Astrocyte (in vitro differentiated cells and primary cell): ENCODE results near the gene TTC36. TPM values are rescaled to one million over a fixed set of nuclear protein-coding genes. Genes with fewer than 3 reads are reported as not detected.

Experiments
- DNase-seq: peaks from one replicate; pipeline ENCODE4 v3.0.0-alpha.2; 2010; ENCODE audit warnings: low read depth
- FAIRE-seq: peaks from 2 replicates; lab custom pipeline; 2011; peaks lifted over from hg19 to GRCh38; lab: Jason Lieb, UNC
- H2AFZ ChIP-seq: 2 replicates; pipeline ENCODE4 v1.6.0; 2012; ENCODE audit warnings: low read depth, low read length, inconsistent platforms
- H3K27ac ChIP-seq: 2 replicates; pipeline ENCODE4 v1.5.1; 2011; ENCODE audit warnings: low read depth, low read length, inconsistent platforms
- H3K27me3 ChIP-seq: 2 replicates; pipeline ENCODE4 v1.6.0; 2011; ENCODE audit warnings: low read length, inconsistent platforms; ENCODE audit not compliant: insufficient read depth
- H3K36me3 ChIP-seq: 2 replicates; pipeline ENCODE4 v1.5.1; 2011; ENCODE audit warnings: low read length, inconsistent platforms; ENCODE audit not compliant: insufficient read depth
- H3K4me1 ChIP-seq: 2 replicates; pipeline ENCODE4 v1.5.1; 2011; ENCODE audit warnings: low read length, inconsistent platforms; ENCODE audit not compliant: insufficient read depth
- H3K4me2 ChIP-seq: 2 replicates; pipeline ENCODE4 v1.6.0; 2012; ENCODE audit warnings: low read length, inconsistent platforms
- H3K4me3 ChIP-seq: 2 replicates; pipeline ENCODE4 v1.5.1; 2011; ENCODE audit warnings: low read depth, mild to moderate bottlenecking, low read length, inconsistent platforms; ENCODE audit not compliant: insufficient read depth
- H3K79me2 ChIP-seq: 2 replicates; pipeline ENCODE4 v1.6.0; 2012; ENCODE audit warnings: mild to moderate bottlenecking, low read length, inconsistent platforms; ENCODE audit not compliant: insufficient read depth
- H3K9ac ChIP-seq: 2 replicates; pipeline ENCODE4 v1.6.0; 2012; ENCODE audit warnings: mild to moderate bottlenecking, low read length, inconsistent platforms
- H3K9me3 ChIP-seq: 2 replicates; pipeline ENCODE4 v1.5.1; 2012; ENCODE audit warnings: low read depth, mild to moderate bottlenecking, low read length, inconsistent platforms; ENCODE audit not compliant: insufficient read depth
- H4K20me1 ChIP-seq: 2 replicates; pipeline ENCODE4 v1.6.0; 2012; ENCODE audit warnings: low read length, inconsistent platforms; ENCODE audit not compliant: insufficient read depth
- H3K27ac Mint-ChIP-seq: one replicate; pipeline ENCODE4 v1.8.0; 2021; ENCODE audit warnings: mild to moderate bottlenecking, mixed read lengths; ENCODE audit not compliant: unreplicated experiment
- H3K27me3 Mint-ChIP-seq: one replicate; pipeline ENCODE4 v1.8.0; 2021; ENCODE audit warnings: low read depth, mixed read lengths; ENCODE audit not compliant: unreplicated experiment
- H3K36me3 Mint-ChIP-seq: one replicate; pipeline ENCODE4 v1.8.0; 2021; ENCODE audit warnings: low read depth, mixed read lengths; ENCODE audit not compliant: unreplicated experiment
- H3K4me1 Mint-ChIP-seq: one replicate; pipeline ENCODE4 v1.8.0; 2021; ENCODE audit warnings: low read depth, mixed read lengths; ENCODE audit not compliant: unreplicated experiment
- H3K4me3 Mint-ChIP-seq: one replicate; pipeline ENCODE4 v1.8.0; 2021; ENCODE audit warnings: mild to moderate bottlenecking, moderate library complexity, mixed read lengths; ENCODE audit not compliant: unreplicated experiment
- H3K9me3 Mint-ChIP-seq: one replicate; pipeline ENCODE4 v1.8.0; 2021; ENCODE audit warnings: mild to moderate bottlenecking, mixed read lengths; ENCODE audit not compliant: unreplicated experiment
- CTCF ChIP-seq: IDR thresholded peaks from 2 replicates; pipeline ENCODE4 v1.5.1; 2011; ENCODE audit warnings: low read depth, mild to moderate bottlenecking, inconsistent platforms, low read length, moderate library complexity; ENCODE audit not compliant: insufficient read depth
- EZH2 ChIP-seq: IDR thresholded peaks from 2 replicates; pipeline ENCODE4 v1.6.1; 2012; ENCODE audit warnings: mild to moderate bottlenecking, low read length, inconsistent platforms; ENCODE audit not compliant: insufficient read depth
- total RNA-seq: library from RNA; stranded (reverse); gene quantifications from 2 replicates; pipeline ENCODE4 v1.2.1, GENCODE V29; 2021

TTC36 gene
- total RNA-seq, 1 donor from 2014 or later = 0.43 TPM

GRCh38 chr11:118537409-118537980 lies 10.2 kb downstream of the TTC36 start:
- Mint-ChIP-seq H3K4me3 (no peak overlapping the region), H3K4me1 (peaks cover 2% of the 10 kb centered on the region), H3K27me3 (no peaks in the 10 kb centered on the region), H3K36me3 (peaks cover 16% of the 10 kb centered on the region), H3K27ac (no peak overlapping the region), H3K9me3 (no peaks in the 10 kb centered on the region)
- DNase-seq (no peak), FAIRE-seq (no peak)
- Histone ChIP-seq H4K20me1 (no peaks in the 10 kb centered on the region), H3K36me3 (peaks cover 2% of the 10 kb centered on the region), H3K4me2 (no peak overlapping the region), H3K9ac (no peak overlapping the region), H3K27me3 (no peaks in the 10 kb centered on the region), H3K79me2 (no peaks in the 10 kb centered on the region), H3K9me3 (no peaks in the 10 kb centered on the region), H3K4me1 (no peaks in the 10 kb centered on the region), H3K27ac (no peak overlapping the region), H2AFZ (no peak overlapping the region), H3K4me3 (no peak overlapping the region)
- TF ChIP-seq EZH2 (no peak), CTCF (no peak)

GRCh38 chr11:118544010-118544646 lies 16.9 kb downstream of the TTC36 start:
- Histone ChIP-seq H3K9ac (no peak overlapping the region), H3K4me1 (no peaks in the 10 kb centered on the region), H3K36me3 (peaks cover 2% of the 10 kb centered on the region), H3K9me3 (no peaks in the 10 kb centered on the region), H3K4me2 (no peak overlapping the region), H3K4me3 (no peak overlapping the region), H2AFZ (no peak overlapping the region), H4K20me1 (no peaks in the 10 kb centered on the region), H3K79me2 (no peaks in the 10 kb centered on the region), H3K27me3 (no peaks in the 10 kb centered on the region), H3K27ac (no peak overlapping the region)
- peaks cover 2% of the 10 kb centered on the region for H3K27me3 Mint-ChIP-seq
- TF ChIP-seq CTCF = no peak
- TF ChIP-seq EZH2 = no peak
- no peaks in the 10 kb centered on the region for H3K9me3 Mint-ChIP-seq
- no peaks in the 10 kb centered on the region for H3K4me1 Mint-ChIP-seq
- no peak overlapping the region for H3K27ac Mint-ChIP-seq
- H3K4me3 Mint-ChIP-seq = no peak overlapping the region
- no peak for DNase-seq
- H3K36me3 Mint-ChIP-seq = peaks cover 21% of the 10 kb centered on the region
- FAIRE-seq = no peak

GRCh38 chr11:118544647-118545010 lies 17.4 kb downstream of the TTC36 start:
- peaks cover 2% of the 10 kb centered on the region for H3K36me3 ChIP-seq
- no peak overlapping the region for H3K4me3 ChIP-seq
- no peak overlapping the region for H2AFZ ChIP-seq
- no peak overlapping the region for H3K4me3 Mint-ChIP-seq
- no peaks in the 10 kb centered on the region for H3K4me1 ChIP-seq
- no peak overlapping the region for H3K27ac Mint-ChIP-seq
- no peak for TF ChIP-seq CTCF
- TF ChIP-seq EZH2 = no peak
- H3K9me3 Mint-ChIP-seq = no peaks in the 10 kb centered on the region
- H3K9me3 ChIP-seq = no peaks in the 10 kb centered on the region
- H3K27me3 Mint-ChIP-seq = peaks cover 2% of the 10 kb centered on the region
- peaks cover 21% of the 10 kb centered on the region for H3K36me3 Mint-ChIP-seq
- no peaks in the 10 kb centered on the region for H4K20me1 ChIP-seq
- DNase-seq (no peak), FAIRE-seq (no peak)
- no peaks in the 10 kb centered on the region for H3K27me3 ChIP-seq
- no peak overlapping the region for H3K4me2 ChIP-seq
- H3K4me1 Mint-ChIP-seq = no peaks in the 10 kb centered on the region
- no peak overlapping the region for H3K9ac ChIP-seq
- H3K79me2 ChIP-seq = no peaks in the 10 kb centered on the region
- no peak overlapping the region for H3K27ac ChIP-seq
